ENCODE results near the gene GFM1. TPM values are rescaled to one million over a fixed set of nuclear protein-coding genes. Genes with fewer than 3 reads are reported as not detected.

Gene GFM1
- 10 to 100 TPM; 15.3 to 50.0 (median 39.2) TPM for total RNA-seq

- no peaks in the 10 kb centered on the region for H3K9me3 ChIP-seq
- H3K27ac ChIP-seq, result peak within 1 kb of the TSS; percentile 85 to 93 (median 89)
- H3K4me3 ChIP-seq, result peak within 1 kb of the TSS; percentile 70 to 91 (median 79)
- TF ChIP-seq, protein P1, sequence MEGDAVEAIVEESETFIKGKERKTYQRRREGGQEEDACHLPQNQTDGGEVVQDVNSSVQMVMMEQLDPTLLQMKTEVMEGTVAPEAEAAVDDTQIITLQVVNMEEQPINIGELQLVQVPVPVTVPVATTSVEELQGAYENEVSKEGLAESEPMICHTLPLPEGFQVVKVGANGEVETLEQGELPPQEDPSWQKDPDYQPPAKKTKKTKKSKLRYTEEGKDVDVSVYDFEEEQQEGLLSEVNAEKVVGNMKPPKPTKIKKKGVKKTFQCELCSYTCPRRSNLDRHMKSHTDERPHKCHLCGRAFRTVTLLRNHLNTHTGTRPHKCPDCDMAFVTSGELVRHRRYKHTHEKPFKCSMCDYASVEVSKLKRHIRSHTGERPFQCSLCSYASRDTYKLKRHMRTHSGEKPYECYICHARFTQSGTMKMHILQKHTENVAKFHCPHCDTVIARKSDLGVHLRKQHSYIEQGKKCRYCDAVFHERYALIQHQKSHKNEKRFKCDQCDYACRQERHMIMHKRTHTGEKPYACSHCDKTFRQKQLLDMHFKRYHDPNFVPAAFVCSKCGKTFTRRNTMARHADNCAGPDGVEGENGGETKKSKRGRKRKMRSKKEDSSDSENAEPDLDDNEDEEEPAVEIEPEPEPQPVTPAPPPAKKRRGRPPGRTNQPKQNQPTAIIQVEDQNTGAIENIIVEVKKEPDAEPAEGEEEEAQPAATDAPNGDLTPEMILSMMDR (IDR thresholded peaks at IDR 0.05), result peak; percentile 66 to 92 (median 78)
- TF ChIP-seq POLR2A (IDR thresholded peaks at IDR 0.05) (peak in 3 of 4 donors; percentile 26 to 77 (median 72)), EP300 (IDR thresholded peaks at IDR 0.05) (peak in 1 of 4 donors; percentile 31), POLR2AphosphoS5 (IDR thresholded peaks at IDR 0.05) (peak; percentile 85 to 92)
- H3K4me1 ChIP-seq, result peaks cover 13 to 25% (median 21%) of the 10 kb centered on the region in 4 donors
- H3K27me3 ChIP-seq, result no peaks in the 10 kb centered on the region
- 0% methylated on average over 26 to 42 of the region's 42 CpGs for WGBS, 2 donors
- DNase-seq (peak; percentile 92 to 97), ATAC-seq (ENCODE audit: low FRiP score in 2 of 2) (peak; percentile 97 to 98)
- H3K36me3 ChIP-seq, result peaks cover 0 to 21% (median 0%) of the 10 kb centered on the region in 4 donors
These were observed at the start of gene GFM1 for GRCh38 chr3:158644345-158644908. GFM1 (plus strand) TSS chr3:158644527; CDS start chr3:158644635, 108 bp downstream.

GRCh38 chr3:158600787-158601186, 43.5 kb upstream of the GFM1 start:
- Histone ChIP-seq H3K27ac (no peak overlapping the region), H3K4me3 (no peak overlapping the region), H3K27me3 (no peaks in the 10 kb centered on the region), H3K9me3 (no peaks in the 10 kb centered on the region), H3K4me1 (no peaks in the 10 kb centered on the region), H3K36me3 (peaks cover 0 to 21% (median 1%) of the 10 kb centered on the region in 4 donors)
- DNase-seq (no peak), ATAC-seq (ENCODE audit: low FRiP score in 2 of 2) (no peak)
- TF ChIP-seq POLR2A (IDR thresholded peaks at IDR 0.05), result no peak
- TF ChIP-seq, protein P1 (IDR thresholded peaks at IDR 0.05), result no peak
- no peak for TF ChIP-seq EP300 (IDR thresholded peaks at IDR 0.05)
- TF ChIP-seq POLR2AphosphoS5 (IDR thresholded peaks at IDR 0.05), result no peak
- WGBS, 2 donors, result 92 to 94% methylated on average over 2 of the region's 2 CpGs

- Histone ChIP-seq H3K9me3 (no peaks in the 10 kb centered on the region), H3K36me3 (peaks cover 0 to 21% (median 1%) of the 10 kb centered on the region in 4 donors), H3K27me3 (no peaks in the 10 kb centered on the region), H3K4me1 (no peaks in the 10 kb centered on the region), H3K4me3 (no peak overlapping the region), H3K27ac (no peak overlapping the region)
- DNase-seq (no peak), ATAC-seq (ENCODE audit: low FRiP score in 2 of 2) (no peak)
- TF ChIP-seq EP300 (IDR thresholded peaks at IDR 0.05) (no peak), POLR2A (IDR thresholded peaks at IDR 0.05) (no peak), POLR2AphosphoS5 (IDR thresholded peaks at IDR 0.05) (no peak)
- TF ChIP-seq, protein P1 (IDR thresholded peaks at IDR 0.05), result no peak
These were observed 42.1 kb upstream of the GFM1 start for GRCh38 chr3:158602227-158602626.

DNA sequence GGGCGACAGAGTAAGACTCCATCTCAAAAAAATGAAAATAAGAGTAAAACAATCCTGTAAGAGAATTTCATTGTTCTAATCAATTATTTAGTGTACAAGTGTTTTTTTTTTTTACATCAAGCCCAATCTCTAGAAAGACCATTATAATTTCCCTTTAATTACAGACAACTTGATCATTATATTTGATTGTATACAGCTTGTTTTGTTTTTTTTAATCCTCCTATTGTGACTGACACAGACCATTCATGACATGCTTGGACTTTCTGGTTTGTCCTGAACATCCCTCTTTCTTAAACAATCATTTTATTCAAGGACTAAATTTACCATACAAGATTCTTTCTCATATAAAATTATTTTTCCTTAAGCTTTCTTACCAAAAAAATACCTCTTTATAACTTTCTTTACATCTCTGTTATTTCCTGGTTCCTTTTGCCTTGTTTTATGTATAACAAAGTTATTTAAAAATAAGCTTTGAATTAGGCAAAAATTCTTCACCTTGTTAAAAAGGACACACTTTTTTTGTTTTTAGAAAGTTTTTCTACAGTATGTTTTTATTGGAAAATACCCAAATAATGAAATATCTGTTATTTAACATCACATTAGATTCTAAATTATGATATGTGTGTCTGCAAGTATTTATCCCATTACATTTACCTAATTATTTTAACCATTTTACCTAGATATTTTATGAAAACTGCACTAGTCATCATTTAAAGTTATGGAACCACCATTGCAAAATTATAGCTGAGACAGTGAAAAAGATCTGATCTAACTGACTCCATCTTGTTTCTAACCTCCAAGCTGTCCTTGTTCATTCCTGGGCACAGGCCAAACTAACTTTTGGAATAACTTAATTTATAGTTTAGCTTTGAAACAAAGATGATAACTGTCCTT, 26.1 kb upstream of the GFM1 start:
- 70 to 77% methylated on average over 1 of the region's 1 CpG for WGBS, 2 donors
- no peak for ATAC-seq (ENCODE audit: low FRiP score in 2 of 2)
- no peak for DNase-seq
- TF ChIP-seq POLR2AphosphoS5 (IDR thresholded peaks at IDR 0.05), result no peak
- TF ChIP-seq EP300 (IDR thresholded peaks at IDR 0.05), result no peak
- TF ChIP-seq, protein P1 (IDR thresholded peaks at IDR 0.05), result no peak
- Histone ChIP-seq H3K27me3 (no peaks in the 10 kb centered on the region), H3K27ac (no peak overlapping the region), H3K36me3 (no peaks in the 10 kb centered on the region), H3K9me3 (peaks cover 0 to 23% (median 10%) of the 10 kb centered on the region in 4 donors), H3K4me3 (no peak overlapping the region), H3K4me1 (no peaks in the 10 kb centered on the region)
